Smooth muscle cell of the brain vasculature (primary cell): Measurements from ENCODE around the gene FAHD2A.
"Not testable (repeated sequence)": the region's sequence is repeated elsewhere in the genome, so short reads cannot be mapped to it uniquely, and the experiment has no call there.

Experiments
- DNase-seq: peaks from one replicate; pipeline ENCODE4 v3.0.0-alpha.2; 2012; ENCODE audit warnings: low read depth, low spot score

FAHD2A gene

DNA sequence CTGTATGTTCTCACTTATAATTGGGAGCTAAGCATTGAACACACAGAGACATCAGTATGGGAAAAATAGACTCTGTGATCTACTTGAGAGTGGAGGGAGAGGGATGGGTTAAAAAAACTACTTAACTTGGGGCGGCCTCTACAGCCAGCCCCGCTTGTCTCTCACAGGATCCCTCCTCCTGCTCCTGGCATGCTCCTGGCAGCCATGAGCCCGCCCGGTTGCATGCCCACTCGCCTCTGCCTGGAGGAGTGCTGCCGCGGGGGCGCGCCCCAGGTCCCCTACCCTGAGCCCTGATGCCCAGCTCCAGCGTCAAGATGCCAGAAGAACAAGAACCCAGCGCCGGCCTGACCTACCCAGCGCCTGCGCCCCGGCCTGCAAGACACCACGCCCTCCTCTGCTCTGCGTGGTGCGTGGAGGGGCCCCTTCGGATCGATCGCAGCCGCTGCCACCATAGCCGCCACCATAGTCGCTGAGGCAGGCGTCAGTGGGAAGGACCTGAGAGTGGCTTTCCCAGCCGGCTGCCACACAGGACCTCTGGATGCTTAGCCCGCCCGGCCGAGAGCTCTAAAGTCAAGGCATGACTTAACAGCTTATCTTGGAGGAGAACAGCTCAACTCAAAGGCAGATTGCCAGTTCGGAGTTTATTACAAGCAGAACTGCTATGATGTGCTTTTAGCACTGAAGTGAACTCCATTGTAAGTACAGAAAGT is 32.8 kb downstream of the FAHD2A start:
- DNase-seq, result not testable (repeated sequence)

DNA sequence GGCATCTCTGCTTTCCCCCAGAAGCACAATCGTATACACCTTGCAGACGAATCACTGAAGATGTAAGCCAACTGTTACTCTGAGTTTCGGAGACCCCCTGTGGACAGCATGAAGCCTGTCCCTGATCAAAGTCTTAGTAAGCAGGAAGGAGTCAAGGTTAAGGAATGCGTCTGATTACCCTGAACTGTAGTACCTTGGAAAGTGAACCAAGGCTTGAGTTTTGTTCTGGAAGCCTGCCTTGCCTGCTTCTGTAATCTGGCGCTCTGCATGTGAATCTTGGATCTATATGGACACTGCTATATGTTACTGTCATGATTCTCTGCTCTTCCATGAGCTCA is 33.3 kb downstream of the FAHD2A start:
- not testable (repeated sequence) for DNase-seq

GRCh38 chr2:95442474-95443099 is 40.1 kb downstream of the FAHD2A start:
- DNase-seq, result not testable (repeated sequence)

GRCh38 chr2:95445317-95445716 is 42.8 kb downstream of the FAHD2A start:
- not testable (repeated sequence) for DNase-seq

- not testable (repeated sequence) for DNase-seq
Observed at GRCh38 chr2:95463292-95463691, 60.8 kb downstream of the FAHD2A start.
